Measurements from ENCODE around the gene PTPA. TPM values are rescaled to one million over a fixed set of nuclear protein-coding genes. Genes with fewer than 3 reads are reported as not detected.

PTPA gene
- 136 and 144 TPM in 2 replicates for total RNA-seq
- long read RNA-seq, partial matches to known transcripts: 1 of 3 reads
- long read RNA-seq, other reads (novel, unspliced or antisense): 2 of 3 reads

DNA sequence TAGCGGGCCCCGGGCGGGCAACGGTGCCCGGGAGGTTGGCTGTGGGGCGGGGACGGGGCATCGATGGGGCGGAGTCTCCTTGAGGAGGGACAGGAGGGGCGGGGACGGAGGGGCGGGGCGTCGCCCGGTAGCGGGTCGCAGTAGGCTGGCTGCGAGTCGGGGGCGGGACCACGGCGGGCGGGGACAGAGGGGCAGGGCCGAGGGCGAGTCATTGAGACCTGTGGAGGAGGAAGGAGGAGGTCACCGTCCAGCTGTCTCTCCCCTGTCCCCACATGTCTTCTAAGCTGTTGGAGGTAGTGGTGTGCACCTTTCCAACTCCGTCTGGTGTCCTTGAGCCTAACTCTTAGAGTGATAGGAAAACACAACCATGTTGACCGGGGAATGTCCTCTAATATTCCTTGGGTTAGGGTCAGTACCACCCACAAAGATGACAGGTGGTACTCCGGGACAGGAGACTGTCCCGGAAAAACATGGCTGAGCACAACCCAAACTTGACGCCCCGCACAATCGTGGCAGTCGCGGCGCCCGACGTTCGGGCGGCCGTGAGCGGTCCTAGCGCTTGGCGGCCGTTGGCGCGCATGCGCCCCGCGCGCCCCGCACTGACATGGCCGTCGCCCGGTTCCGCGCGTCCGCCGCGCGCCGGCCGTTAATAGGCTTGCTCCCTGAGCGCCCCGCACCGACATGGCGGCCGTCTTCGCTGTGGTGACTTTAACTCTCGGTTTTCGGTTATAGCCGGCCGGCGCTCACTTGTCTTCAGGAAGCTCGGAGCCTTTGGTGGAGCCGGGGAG lies at the start of gene PTPA, which contains the start of gene CRAT:
PTPA (plus strand) TSS at position 676 of the 788 bp plus-strand sequence. CDS start 186 bp downstream, outside the sequence.
CRAT (minus strand) TSS at position 54 of the 788 bp plus-strand sequence. CDS start 284 bp downstream, outside the sequence.
- Mint-ChIP-seq H3K27ac (ENCODE audit: unreplicated experiment) (peak within 1 kb of the TSS; percentile 95), H3K4me1 (peaks cover 23% of the 10 kb centered on the region), H3K27me3 (ENCODE audit: low read depth) (no peaks in the 10 kb centered on the region), H3K36me3 (ENCODE audit: low read depth) (no peaks in the 10 kb centered on the region), H3K4me3 (peak within 1 kb of the TSS; percentile 99), H3K9me3 (no peaks in the 10 kb centered on the region)
- no peak for TF ChIP-seq CTCF (conservative IDR thresholded peaks at IDR 0.05)
- peak; percentile 89 for DNase-seq (ENCODE audit: low read depth, low spot score)

DNA sequence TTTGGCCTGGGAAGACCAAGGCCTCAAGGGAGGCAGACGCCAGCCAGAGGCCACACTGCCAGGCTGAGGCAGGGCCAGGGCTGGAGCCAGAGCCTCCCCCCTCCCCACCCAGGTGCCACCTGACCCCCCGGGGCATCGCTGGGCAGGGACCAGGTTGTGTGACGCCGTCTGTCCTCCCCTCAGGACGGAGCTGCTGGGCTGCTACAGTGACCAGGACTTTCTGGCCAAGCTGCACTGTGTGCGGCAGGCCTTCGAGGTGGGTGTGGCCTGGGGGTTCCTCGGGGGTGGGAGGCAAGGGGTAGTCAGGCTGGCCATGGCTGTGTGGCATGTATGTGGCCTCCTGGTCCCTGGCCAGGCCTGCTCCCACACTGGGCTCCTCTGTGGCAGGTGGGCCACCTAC lies 48.2 kb upstream of the PTPA start:
- peaks cover 3% of the 10 kb centered on the region for H3K36me3 Mint-ChIP-seq (ENCODE audit: low read depth)
- TF ChIP-seq CTCF (conservative IDR thresholded peaks at IDR 0.05): no peak
- H3K4me1 Mint-ChIP-seq: no peaks in the 10 kb centered on the region
- H3K9me3 Mint-ChIP-seq: no peaks in the 10 kb centered on the region
- H3K27ac Mint-ChIP-seq (ENCODE audit: unreplicated experiment): no peak overlapping the region
- no peak overlapping the region for H3K4me3 Mint-ChIP-seq
- H3K27me3 Mint-ChIP-seq (ENCODE audit: low read depth): no peaks in the 10 kb centered on the region
- no peak for DNase-seq (ENCODE audit: low read depth, low spot score)

GRCh38 chr9:129064499-129064908 lies 46.7 kb upstream of the PTPA start:
- TF ChIP-seq CTCF (conservative IDR thresholded peaks at IDR 0.05): no peak
- H3K27ac Mint-ChIP-seq (ENCODE audit: unreplicated experiment): no peak overlapping the region
- no peaks in the 10 kb centered on the region for H3K9me3 Mint-ChIP-seq
- H3K36me3 Mint-ChIP-seq (ENCODE audit: low read depth): peaks cover 3% of the 10 kb centered on the region
- no peaks in the 10 kb centered on the region for H3K27me3 Mint-ChIP-seq (ENCODE audit: low read depth)
- DNase-seq (ENCODE audit: low read depth, low spot score): no peak
- no peaks in the 10 kb centered on the region for H3K4me1 Mint-ChIP-seq
- no peak overlapping the region for H3K4me3 Mint-ChIP-seq

DNA sequence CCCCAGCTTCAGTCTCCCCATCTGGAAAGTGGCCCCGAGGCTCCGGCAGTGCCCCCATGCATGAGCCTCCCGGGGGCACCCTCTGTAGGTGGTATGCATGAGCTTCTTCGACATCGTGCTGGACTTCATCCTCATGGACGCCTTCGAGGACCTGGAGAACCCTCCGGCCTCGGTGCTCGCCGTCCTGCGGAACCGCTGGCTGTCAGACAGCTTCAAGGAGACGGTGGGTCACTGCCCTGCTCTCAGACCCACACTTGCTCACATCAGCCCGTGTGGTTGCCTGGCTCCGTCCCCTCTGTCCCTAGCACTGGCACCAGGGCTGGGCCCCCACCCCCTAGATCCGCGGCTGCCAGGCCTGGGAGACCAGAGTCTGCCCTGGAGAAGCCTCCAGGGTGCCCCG lies 43.1 kb upstream of the PTPA start:
- H3K4me1 Mint-ChIP-seq: peaks cover 4% of the 10 kb centered on the region
- no peak for DNase-seq (ENCODE audit: low read depth, low spot score)
- H3K4me3 Mint-ChIP-seq: peak overlapping the region; percentile 48
- H3K9me3 Mint-ChIP-seq: no peaks in the 10 kb centered on the region
- H3K27ac Mint-ChIP-seq (ENCODE audit: unreplicated experiment): no peak overlapping the region
- peaks cover 3% of the 10 kb centered on the region for H3K36me3 Mint-ChIP-seq (ENCODE audit: low read depth)
- TF ChIP-seq CTCF (conservative IDR thresholded peaks at IDR 0.05): no peak
- no peaks in the 10 kb centered on the region for H3K27me3 Mint-ChIP-seq (ENCODE audit: low read depth)

DNA sequence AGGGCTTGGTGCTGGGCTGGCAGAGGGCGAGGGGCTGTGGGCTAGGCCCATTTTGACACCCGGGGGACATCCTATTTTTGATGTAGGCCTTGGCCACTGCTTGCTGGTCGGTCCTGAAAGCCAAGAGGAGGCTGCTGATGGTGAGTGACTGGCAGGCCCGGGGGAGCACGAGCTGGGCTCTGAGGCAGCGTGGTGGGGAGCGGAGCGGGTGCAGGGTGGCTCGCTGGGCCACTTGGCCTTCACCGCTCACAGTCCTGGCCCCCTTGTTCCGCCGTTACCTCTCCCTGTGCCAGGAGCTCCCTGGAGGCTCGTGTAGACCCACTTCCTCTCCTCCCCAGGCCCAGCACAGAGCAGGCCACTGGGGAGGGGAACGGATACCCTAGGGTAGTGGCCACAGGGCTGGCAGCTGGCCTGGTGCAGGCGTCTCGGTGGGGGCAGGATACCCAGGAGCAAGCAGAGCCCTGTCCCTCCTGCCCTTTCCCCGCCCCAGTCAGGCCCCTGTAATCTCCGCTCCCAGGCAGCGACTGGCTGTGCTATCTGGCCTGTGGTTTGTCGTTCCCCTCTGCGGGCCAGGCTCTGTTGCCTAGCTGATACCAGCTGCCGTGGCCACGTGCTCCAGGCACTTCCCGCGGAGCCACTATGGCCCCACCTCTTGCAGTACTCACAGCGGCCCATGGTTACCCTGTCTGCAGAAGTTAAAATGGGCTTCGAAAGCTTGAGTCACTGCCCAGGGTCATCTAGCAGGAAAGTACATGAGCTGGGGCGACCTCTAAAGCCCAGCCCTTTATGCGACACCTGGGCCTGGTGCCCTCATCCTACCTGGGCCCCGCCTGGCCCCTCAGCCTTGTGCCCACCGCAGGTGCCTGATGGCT lies 42.0 kb upstream of the PTPA start:
- no peak overlapping the region for H3K4me3 Mint-ChIP-seq
- TF ChIP-seq CTCF (conservative IDR thresholded peaks at IDR 0.05): no peak
- no peaks in the 10 kb centered on the region for H3K9me3 Mint-ChIP-seq

More for the DNA sequence above, 42.0 kb upstream of the PTPA start:
- no peak for DNase-seq (ENCODE audit: low read depth, low spot score)
- Mint-ChIP-seq H3K4me1 (peaks cover 4% of the 10 kb centered on the region), H3K27me3 (ENCODE audit: low read depth) (no peaks in the 10 kb centered on the region), H3K36me3 (ENCODE audit: low read depth) (peaks cover 3% of the 10 kb centered on the region), H3K27ac (ENCODE audit: unreplicated experiment) (no peak overlapping the region)

All from neural crest cell (in vitro differentiated cells).